Measurements from ENCODE around the gene RHBDD1.

- TF ChIP-seq REST (IDR thresholded peaks at IDR 0.05; ENCODE audit: borderline replicate concordance) (no peak), CTCF (IDR thresholded peaks at IDR 0.05; ENCODE audit: poor library complexity, severe bottlenecking) (no peak)
These were observed 663 bp downstream of the RHBDD1 start for GRCh38 chr2:226836548-226836885.
